BE2C (cell line): ENCODE measurements around the gene LONRF2.

Source experiments
- DNase-seq: peaks from one replicate; pipeline ENCODE4 v3.0.0-alpha.2; 2020
- H3K27me3 ChIP-seq: fragments of 250-450 bp; sonication (Bioruptor Pico); 2 replicates; pipeline ENCODE4 v1.5.1; 2020; ENCODE audit warnings: mild to moderate bottlenecking
- H3K36me3 ChIP-seq: fragments of 250-450 bp; sonication (Bioruptor Pico); 2 replicates; pipeline ENCODE4 v1.5.1; 2020; ENCODE audit warnings: mild to moderate bottlenecking
- H3K4me1 ChIP-seq: fragments of 250-450 bp; sonication (Bioruptor Pico); 2 replicates; pipeline ENCODE4 v1.5.1; 2020
- H3K4me3 ChIP-seq: 2 replicates; pipeline ENCODE4 v1.5.1; 2011; ENCODE audit warnings: low read depth, low read length
- H3K9me3 ChIP-seq: fragments of 250-450 bp; sonication (Bioruptor Pico); 2 replicates; pipeline ENCODE4 v1.5.1; 2020
- CTCF ChIP-seq: IDR thresholded peaks from 2 replicates; pipeline ENCODE4 v1.5.1; 2012; ENCODE audit warnings: mild to moderate bottlenecking, low read depth, low read length

LONRF2 gene

DNA sequence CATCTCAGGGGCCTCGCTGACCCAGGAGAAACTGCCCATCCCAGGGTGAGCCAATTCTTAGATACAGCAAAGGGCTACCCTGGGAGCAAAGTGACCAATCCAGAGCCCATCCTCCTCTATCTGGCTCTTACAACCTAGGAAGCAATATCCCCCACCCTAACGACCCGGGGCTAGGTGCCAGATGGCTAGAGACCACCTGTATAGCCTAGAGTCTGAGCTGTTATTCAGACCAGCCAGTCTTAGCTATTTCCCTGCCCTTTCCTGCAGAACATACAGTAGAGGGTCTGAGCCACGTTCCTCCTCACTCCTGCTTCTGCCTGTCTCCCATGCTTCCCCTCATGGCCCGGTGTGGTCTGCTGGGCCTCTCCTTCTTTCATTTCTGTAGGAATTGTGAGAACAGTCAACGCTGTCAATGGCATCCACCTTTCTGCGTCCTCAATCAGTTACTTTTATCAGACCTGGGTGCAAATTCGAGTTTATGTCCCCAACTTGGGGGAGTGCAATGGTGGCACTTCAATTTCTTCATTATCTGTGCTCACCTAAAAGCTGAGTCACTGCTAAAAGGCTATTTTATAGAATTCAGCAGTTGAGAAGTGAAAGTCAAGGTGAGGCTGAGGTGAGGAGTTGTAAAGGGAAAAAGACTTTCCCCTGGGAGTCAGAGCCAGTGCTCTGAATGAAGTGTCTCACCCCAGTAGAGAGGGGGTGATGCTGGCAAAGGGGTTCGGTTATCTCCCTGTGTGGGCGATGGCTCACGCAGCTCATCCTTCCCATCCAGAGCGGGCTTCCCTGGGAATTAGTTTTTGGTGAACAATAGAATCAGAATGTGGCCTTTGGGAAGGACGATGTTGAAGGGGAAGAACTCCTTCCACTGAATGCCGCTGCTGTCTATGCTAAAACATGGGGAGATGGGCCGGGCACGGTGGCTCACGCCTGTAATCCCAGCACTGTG is 42.4 kb downstream of the LONRF2 start:
- no peak for DNase-seq
- TF ChIP-seq CTCF, result no peak
- Histone ChIP-seq H3K9me3 (no peaks in the 10 kb centered on the region), H3K36me3 (no peaks in the 10 kb centered on the region), H3K4me3 (no peak overlapping the region), H3K4me1 (no peaks in the 10 kb centered on the region), H3K27me3 (no peaks in the 10 kb centered on the region)

DNA sequence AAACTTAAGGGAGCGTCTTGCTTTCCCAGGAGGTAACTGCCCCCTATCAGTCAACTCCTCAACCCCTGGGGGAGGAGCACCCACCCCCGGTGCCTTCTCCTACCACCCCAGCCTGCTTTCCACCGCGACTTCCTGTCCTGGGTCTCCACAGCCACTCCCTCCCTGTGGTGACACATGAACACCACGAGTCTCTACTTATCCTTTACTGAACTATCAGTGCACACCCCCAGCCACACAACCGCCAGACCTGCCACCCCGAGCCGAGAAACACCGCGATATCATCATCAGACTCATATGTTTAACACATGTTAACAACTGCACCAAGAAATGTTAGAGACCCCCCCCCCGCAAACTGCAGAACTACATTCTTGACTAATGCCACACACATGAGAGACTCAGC is 43.3 kb downstream of the LONRF2 start:
- H3K4me1 ChIP-seq, result no peaks in the 10 kb centered on the region
- DNase-seq, result no peak

GRCh38 chr2:100278501-100278900 is 43.8 kb downstream of the LONRF2 start:
- no peaks in the 10 kb centered on the region for H3K9me3 ChIP-seq
- no peaks in the 10 kb centered on the region for H3K4me1 ChIP-seq
- no peak overlapping the region for H3K4me3 ChIP-seq
- TF ChIP-seq CTCF, result no peak
- no peaks in the 10 kb centered on the region for H3K36me3 ChIP-seq
- DNase-seq, result no peak
- H3K27me3 ChIP-seq, result no peaks in the 10 kb centered on the region

More for the DNA sequence above, 43.3 kb downstream of the LONRF2 start:
- Histone ChIP-seq H3K27me3 (no peaks in the 10 kb centered on the region), H3K36me3 (no peaks in the 10 kb centered on the region), H3K4me3 (no peak overlapping the region), H3K9me3 (no peaks in the 10 kb centered on the region)
- no peak for TF ChIP-seq CTCF

- Histone ChIP-seq H3K9me3 (no peaks in the 10 kb centered on the region), H3K36me3 (no peaks in the 10 kb centered on the region), H3K4me1 (no peaks in the 10 kb centered on the region; the same call in 1 of the 2 replicates), H3K27me3 (no peaks in the 10 kb centered on the region), H3K4me3 (no peak overlapping the region)
- DNase-seq, result no peak
- TF ChIP-seq CTCF, result no peak
These were observed 44.6 kb downstream of the LONRF2 start for GRCh38 chr2:100277540-100278207.

DNA sequence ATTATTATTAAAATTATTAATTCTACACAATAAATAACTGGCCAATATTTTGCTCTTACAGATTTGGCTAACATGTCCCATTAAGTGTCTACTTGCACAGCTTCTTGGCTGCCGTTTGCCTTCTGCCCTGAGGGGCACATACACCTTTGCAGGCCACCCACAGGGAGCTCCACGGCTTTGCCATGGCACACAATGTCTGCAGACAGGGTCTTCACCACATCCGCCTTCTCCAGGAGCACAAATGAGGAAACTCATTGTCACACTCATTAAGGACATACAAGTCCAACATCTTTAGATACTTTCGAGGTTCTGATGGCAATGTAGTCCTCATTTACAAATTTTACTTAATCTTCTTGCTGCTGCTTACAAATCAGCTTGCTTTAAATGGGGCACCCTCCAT is 45.6 kb downstream of the LONRF2 start:
- H3K4me3 ChIP-seq, result no peak overlapping the region
- no peaks in the 10 kb centered on the region for H3K27me3 ChIP-seq
- TF ChIP-seq CTCF, result no peak
- no peaks in the 10 kb centered on the region; the same call in 1 of the 2 replicates for H3K4me1 ChIP-seq
- H3K9me3 ChIP-seq, result no peaks in the 10 kb centered on the region
- no peaks in the 10 kb centered on the region for H3K36me3 ChIP-seq
- DNase-seq, result no peak

DNA sequence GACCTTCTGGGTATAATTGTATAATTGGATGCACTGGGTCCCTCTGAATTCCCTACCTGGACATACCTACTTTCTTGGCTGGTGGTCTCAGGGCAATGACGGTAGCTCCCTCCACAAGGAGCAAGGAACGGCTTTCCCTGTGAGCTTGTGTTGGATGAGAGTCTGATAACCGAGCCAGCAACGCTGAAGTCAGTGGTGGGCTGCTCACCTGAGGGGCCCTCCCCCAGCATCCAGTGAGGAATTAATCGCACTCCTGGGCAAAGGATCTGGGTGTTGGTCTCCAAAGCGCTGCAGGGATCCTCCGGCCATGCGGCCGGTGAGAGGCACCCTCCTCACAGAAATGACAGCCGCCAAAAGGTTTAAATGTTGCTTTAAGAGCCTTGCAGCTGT is 47.1 kb downstream of the LONRF2 start:
- H3K27me3 ChIP-seq, result no peaks in the 10 kb centered on the region
- DNase-seq, result no peak
- no peaks in the 10 kb centered on the region for H3K36me3 ChIP-seq
- H3K4me1 ChIP-seq, result no peaks in the 10 kb centered on the region; the same call in 1 of the 2 replicates
- TF ChIP-seq CTCF, result no peak
- H3K4me3 ChIP-seq, result no peak overlapping the region
- H3K9me3 ChIP-seq, result no peaks in the 10 kb centered on the region
